GM18520 (cell line): ENCODE data around the gene PDE8B.
"Not testable (repeated sequence)": the region's sequence is repeated elsewhere in the genome, so short reads cannot be mapped to it uniquely, and the experiment has no call there.

Experiments used
- ATAC-seq: cut with Tn5 transposase; IDR thresholded peaks from one replicate; pipeline ENCODE4 v1.9.1; 2021; ENCODE audit not compliant: unreplicated experiment

PDE8B gene

DNA sequence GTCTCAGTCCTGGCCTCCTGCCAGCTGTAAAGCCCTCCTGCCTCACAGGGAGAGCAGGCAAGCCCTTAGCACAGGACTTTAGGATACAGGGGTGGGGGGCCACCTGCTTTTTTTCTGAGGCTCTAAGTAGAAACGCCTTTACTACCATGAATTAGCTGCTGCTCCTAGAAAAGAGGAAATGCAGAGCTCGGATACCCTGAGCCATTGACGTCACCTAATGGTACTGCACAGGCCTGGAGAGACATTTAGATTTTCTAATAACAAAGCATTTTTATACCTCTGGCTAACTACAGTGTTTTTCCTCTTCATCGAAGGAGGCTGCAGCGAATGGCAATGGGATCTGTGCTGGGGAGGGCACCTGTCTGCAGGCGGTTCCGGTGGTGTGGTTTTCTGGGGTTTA is 144.6 kb downstream of the PDE8B start:
- ATAC-seq, result no peak

DNA sequence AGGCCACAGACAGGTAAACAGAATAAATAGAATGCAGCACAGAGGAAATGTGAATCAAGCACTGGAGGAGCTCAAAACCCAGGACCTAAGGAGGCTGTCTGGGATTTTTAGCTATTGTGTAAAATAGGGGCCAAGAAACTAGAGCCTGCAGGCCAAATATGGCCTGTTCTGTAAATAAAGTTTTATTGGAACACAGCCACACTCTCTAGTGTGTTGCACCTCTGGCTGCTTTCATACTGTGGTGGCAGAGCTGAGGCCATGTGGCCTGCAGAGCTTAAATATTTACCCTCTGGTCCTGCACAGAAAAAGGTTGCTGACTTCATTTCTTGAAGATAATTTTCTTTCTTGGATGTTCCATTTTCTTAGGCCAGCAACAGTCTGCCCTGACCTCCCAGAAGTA is 145.3 kb downstream of the PDE8B start:
- ATAC-seq, result no peak

DNA sequence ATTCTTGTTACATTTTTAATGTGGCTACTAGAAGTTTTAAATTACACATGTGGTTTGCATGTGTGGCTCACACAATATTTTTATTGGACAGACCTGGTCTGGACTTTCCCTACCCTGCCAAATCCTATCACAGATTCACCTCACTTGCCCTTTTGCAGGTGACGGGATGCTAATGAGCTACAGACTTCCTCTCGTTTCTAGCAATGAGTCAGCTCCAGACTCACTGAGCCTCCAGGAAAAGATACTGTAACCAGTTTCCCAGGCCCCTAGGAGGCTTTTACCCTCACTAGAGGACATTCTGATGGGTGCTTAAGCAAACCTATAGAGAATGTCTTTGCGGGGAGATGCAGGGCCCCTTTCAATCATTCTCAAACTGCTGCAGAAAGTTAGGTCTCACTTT is 146.3 kb downstream of the PDE8B start:
- peak; percentile 60 for ATAC-seq

- ATAC-seq, result no peak
Observed at GRCh38 chr5:77358255-77359205, 148.1 kb downstream of the PDE8B start.

- no peak for ATAC-seq
Observed at GRCh38 chr5:77359231-77359630, 148.8 kb downstream of the PDE8B start.

DNA sequence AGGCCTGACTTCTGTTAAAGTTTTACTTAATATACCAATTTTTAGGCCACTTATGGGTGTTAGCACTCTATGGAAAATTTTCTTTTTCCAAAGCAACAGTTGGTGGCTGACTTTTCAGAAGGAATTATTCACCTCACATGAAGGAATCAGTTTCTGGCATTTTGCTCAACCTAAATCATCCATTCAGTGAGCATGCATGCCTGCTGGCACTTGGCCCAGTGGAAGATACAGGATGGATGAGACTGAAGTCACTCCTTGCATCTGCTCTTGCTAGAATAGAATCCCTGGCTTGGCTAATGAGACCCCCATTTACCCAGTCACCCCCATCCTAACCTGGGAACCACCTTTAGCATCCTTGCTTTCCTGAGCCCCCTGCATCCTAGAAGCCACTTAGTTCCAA is 149.9 kb downstream of the PDE8B start:
- no peak for ATAC-seq

- no peak for ATAC-seq
Observed at GRCh38 chr5:77360973-77361372, 150.5 kb downstream of the PDE8B start.

DNA sequence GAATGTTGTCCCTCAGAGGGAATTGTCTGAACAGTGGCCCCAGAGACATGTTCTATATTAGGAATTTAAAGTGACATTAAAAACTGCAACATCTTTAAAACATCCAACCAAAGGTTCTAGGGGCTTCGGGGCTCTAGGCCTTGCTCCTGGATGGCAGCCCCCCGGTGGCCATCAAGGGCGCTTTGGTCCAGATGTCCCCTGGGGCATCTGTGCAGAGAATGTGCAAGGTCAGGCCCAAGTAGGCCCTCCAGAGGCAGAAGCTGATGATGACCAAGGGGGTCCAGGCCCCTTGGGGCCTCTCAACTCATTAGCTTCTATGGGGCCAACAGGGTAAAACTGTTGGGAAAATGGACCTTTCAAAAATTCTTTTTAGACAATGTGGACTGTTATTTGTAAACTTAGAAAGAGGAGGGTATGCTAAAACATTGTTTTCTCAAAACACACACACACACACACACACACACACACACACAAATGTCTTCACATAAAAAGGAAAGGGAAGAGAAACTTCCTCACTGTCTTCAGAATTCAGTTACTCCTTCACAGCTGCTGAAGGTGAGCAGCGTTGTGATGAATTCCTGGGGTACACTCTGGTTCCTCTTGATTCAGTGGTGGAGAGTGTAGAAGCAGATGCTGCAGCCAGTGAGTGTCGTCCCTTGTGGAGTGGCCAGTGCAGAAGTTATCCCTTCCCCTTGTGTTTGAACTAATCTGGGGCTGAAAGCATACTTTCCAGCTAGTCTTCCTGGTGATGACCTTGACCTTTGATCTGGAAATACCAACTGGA is 156.4 kb downstream of the PDE8B start:
- ATAC-seq, result no peak

DNA sequence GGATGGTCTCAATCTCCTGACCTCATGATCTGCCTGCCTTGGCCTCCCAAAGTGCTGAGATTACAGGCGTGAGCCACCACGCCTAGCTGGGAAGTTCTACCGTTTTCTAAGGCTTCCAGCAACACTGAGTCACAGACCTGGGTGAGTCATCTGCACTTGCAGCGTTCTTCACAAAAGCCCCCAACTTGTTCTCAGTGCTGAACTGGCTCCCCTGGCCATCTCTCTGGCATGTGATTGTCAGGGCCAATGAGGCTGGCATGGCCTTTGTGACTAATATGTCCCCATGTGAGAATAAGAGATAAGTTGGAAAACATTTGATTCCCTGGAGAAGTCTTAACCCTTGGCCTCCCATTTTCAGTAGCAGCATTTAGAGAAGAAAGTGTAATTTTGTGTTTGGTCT is 157.3 kb downstream of the PDE8B start:
- ATAC-seq, result no peak

DNA sequence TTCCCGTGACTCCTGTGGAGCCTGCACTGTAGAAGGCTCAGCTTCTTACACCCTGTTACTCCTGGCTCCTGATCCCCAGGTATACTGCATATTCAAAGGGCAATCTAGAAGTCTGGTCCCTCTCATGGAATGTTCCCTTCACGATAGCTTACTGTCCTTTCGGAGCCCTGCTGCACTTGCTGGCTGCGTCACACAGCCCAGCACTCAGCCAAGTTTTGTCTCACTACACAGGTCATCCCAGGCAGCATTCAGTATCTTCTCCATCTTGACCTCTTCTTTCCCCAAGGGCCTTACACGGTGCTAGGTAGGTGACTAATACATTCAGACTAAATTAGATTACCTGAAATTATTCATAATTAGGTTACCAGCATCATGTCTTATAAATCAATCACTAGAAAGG is 157.9 kb downstream of the PDE8B start:
- ATAC-seq, result no peak

DNA sequence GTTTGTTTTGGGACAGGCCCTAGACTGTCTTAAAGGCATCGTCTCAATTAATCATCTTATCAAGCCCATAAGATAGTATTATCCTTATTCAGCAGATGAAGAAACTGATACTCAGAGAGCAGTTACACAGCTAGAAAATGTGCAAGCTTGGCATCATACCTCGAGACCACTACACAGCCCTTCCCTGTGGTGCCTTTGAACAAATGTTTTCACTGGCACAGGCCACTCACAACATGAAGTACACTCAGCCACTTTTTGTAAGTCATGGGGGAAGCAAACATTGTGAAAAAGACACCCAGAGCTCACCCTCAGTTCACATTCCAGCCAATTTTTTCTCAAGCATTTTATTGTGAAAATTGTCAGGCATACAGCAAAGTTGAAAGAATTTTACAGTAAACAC is 159.1 kb downstream of the PDE8B start:
- no peak for ATAC-seq

DNA sequence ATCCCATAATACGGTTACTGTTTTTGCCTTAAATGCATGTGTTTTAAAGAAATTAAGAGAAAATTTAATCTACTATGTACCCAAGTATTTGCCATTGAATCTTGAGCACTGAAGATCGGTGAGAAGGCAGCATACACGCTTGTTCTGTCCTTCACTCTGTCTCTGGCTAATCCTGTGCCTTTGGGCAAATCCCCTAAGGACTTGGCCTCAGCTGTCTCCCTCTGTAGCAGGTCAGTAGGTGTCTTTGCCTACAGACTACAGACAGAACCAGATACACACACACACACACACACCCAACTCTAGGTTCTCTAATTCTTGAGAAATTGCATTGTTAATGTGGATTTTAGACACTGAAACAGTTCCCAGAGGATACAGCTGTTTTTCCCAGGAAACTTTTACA is 164.2 kb downstream of the PDE8B start:
- no peak for ATAC-seq

DNA sequence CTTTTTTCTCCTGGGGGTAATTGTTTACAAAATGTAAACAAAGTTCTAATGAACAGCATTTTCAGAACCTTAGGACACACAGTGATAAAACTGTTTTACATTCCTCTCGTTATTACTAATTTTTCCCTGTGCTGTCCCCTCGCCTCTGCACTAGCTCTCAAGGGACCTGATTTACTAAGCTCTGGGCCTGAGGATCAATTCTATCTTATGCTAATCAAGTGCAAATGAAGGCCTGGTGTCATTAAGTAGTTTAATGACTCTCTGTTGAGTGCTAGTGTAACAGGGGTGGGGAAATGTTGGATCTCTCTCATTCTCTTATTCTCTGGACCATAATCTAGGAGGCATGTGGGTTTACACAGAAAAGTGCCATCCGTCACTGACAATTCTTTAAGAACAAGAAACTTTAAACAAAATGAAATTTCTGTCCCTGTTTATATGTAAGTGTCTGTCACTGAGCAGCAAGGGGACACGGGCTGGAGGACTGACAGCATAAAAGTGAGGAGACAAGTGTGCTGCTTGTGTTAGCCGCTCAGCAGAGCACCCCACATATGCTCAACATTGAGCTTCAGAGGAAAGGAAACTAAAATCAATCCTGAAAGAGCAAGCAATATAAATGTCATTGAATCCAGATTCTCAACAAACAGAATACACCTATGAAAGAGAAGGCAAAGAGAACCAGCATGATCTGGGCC is 166.3 kb downstream of the PDE8B start:
- ATAC-seq, result no peak

- ATAC-seq, result no peak
Observed at GRCh38 chr5:77379558-77380061, 169.1 kb downstream of the PDE8B start.

DNA sequence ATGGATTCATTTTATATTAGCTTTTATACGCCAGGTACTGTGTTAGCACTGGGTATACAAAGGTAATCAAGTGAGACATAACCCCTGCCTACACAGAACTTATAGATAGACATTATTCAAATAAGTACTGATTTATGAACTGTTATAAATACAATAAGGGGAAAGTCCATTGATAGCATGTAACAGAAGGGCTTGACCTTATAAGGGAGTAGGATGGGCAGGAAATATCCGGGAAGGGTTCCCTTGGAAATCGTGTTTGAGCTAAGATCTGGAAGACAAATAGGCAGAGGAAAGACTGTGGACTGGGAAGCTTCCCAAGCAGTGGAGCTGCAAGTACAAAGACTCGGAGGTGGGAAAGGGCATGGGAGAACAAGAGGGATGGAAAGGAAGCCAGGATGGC is 170.2 kb downstream of the PDE8B start:
- ATAC-seq, result no peak

GRCh38 chr5:77383336-77383735 is 172.9 kb downstream of the PDE8B start:
- ATAC-seq, result not testable (repeated sequence)

GRCh38 chr5:77386340-77386739 is 175.9 kb downstream of the PDE8B start:
- ATAC-seq, result not testable (repeated sequence)

DNA sequence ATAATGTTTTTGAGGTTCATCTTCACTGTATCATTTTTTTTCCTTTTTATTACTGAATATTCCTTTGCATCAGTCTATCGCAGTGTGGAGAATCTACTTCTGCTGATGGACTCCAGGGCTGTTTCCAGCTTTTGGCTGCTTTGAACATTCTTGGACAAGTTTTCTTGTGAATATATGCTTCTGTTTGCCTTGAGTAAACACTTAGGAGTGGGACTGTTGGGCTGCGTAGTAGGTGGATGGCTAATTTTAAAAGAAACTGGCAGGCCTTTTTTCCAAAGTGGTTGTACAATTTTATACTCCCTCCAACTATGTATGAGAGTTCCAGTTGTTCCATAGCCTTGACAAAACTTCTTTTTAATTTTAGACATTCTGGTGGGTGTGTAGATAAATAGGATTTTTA is 179.3 kb downstream of the PDE8B start:
- no peak for ATAC-seq

DNA sequence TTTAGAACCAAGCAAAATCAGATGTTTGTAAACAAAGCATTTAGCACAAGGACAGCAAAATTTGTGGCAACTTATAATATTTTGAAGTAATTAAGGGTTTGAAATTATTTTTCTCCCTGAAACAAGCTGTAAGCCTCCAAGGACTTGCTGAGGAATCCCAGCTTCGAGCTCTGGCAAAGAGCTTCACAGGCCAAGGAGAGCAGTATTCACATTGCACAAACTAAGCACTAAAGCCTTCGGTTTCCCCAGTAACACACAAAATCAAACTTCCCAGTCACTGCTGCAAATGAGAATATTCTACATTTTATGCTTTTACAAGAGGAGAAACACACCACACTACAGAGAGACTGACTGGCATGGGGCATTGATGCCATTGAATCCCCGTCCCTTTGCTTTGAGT is 179.7 kb downstream of the PDE8B start:
- no peak for ATAC-seq

DNA sequence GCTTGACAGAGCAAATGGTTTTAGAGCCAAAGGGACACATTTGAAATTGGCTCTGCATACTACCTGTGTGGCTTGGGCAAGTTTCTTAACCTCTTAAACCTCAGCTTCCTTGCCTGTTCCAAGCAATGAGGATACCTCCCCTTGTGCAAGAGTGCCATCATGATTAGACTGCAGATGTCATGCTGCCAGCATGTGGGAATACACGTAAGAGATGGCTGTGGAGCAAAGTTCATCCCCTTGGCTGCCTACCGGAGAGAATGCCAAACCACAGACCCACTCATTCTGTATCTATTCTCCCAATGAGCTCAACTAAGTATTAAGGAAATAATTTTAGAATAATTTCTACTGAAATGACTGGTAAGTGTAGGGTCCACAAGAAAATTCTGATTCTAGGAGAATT is 180.3 kb downstream of the PDE8B start:
- ATAC-seq, result no peak

DNA sequence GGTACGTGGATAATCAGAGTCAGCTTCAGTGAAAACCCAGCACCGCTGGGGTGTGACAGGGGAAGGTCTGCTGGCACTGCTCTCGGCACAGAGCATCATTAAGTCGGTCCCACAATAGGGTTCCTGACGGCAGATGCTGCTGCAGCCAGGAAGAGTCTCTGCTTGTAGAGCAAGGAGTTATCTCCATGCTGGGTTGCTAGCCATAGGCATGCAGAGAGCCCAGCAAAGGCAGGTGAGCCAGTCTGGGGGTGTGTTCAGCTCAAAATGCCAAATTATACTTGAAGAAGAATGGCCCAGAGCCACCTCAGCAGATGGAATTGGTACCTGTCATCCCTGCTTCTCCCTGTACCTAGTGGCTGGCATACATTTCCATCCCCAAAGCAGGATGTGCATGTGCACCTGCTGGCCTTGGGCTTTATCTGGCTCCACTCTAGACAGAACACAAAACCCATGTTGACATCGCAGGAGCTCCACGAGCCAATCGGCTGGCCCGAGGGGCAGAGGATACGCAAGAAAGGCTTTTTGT is 180.8 kb downstream of the PDE8B start:
- no peak for ATAC-seq
